Neural progenitor cell (in vitro differentiated cells): Measurements from ENCODE around the gene CDC37L1. TPM values are rescaled to one million over a fixed set of nuclear protein-coding genes. Genes with fewer than 3 reads are reported as not detected.

Source experiments
- DNase-seq: peaks from one replicate; pipeline ENCODE4 v3.0.0-alpha.2; 2016; ENCODE audit warnings: low spot score
- H2AFZ ChIP-seq: fragments of 200-600 bp; sonication (generic); replicated peaks from 2 replicates; pipeline ENCODE4 v1.6.1; 2016; ENCODE audit warnings: antibody characterized with exemption
- H3F3A ChIP-seq: fragments of 200-600 bp; sonication (generic); 2 replicates; pipeline ENCODE4 v1.6.1; 2016; ENCODE audit warnings: antibody characterized with exemption, low read depth
- H3K27ac ChIP-seq: fragments of 200-600 bp; sonication (generic); 2 replicates; pipeline ENCODE4 v1.5.1; 2016; ENCODE audit warnings: mild to moderate bottlenecking
- H3K27me3 ChIP-seq: fragments of 200-600 bp; sonication (generic); 2 replicates; pipeline ENCODE4 v1.6.1; 2016; ENCODE audit warnings: mild to moderate bottlenecking, moderate library complexity
- H3K36me3 ChIP-seq: fragments of 200-600 bp; sonication (generic); 2 replicates; pipeline ENCODE4 v1.5.1; 2016
- H3K4me1 ChIP-seq: fragments of 200-600 bp; sonication (generic); 2 replicates; pipeline ENCODE4 v1.6.1; 2016; ENCODE audit warnings: mixed run types
- H3K4me2 ChIP-seq: fragments of 200-600 bp; sonication (generic); 2 replicates; pipeline ENCODE4 v1.6.1; 2016
- H3K4me3 ChIP-seq: fragments of 200-600 bp; sonication (generic); 2 replicates; pipeline ENCODE4 v1.5.1; 2016
- H3K79me2 ChIP-seq: fragments of 200-600 bp; sonication (generic); 2 replicates; pipeline ENCODE4 v1.6.1; 2016; ENCODE audit warnings: low read depth
- H3K9ac ChIP-seq: fragments of 200-600 bp; sonication (generic); 2 replicates; pipeline ENCODE4 v1.6.1; 2016
- H3K9me3 ChIP-seq: fragments of 200-600 bp; sonication (generic); 2 replicates; pipeline ENCODE4 v1.5.1; 2016; ENCODE audit warnings: low read depth
- H4K20me1 ChIP-seq: fragments of 200-600 bp; sonication (generic); 2 replicates; pipeline ENCODE4 v1.6.1; 2016; ENCODE audit warnings: low read depth
- H3K27ac Mint-ChIP-seq: 3 replicates; pipeline ENCODE4 v1.8.0; 2021; ENCODE audit warnings: mixed read lengths
- H3K27me3 Mint-ChIP-seq: 2 replicates; pipeline ENCODE4 v1.8.0; 2022; ENCODE audit warnings: low read depth, mild to moderate bottlenecking, inconsistent platforms, moderate library complexity, mixed read lengths; ENCODE audit not compliant: insufficient read depth
- H3K36me3 Mint-ChIP-seq: 3 replicates; pipeline ENCODE4 v1.8.0; 2021; ENCODE audit warnings: mixed read lengths
- H3K4me1 Mint-ChIP-seq: 3 replicates; pipeline ENCODE4 v1.8.0; 2021; ENCODE audit warnings: mixed read lengths
- H3K4me3 Mint-ChIP-seq: 3 replicates; pipeline ENCODE4 v1.8.0; 2021; ENCODE audit warnings: mild to moderate bottlenecking, moderate library complexity, mixed read lengths
- H3K9me3 Mint-ChIP-seq: 3 replicates; pipeline ENCODE4 v1.8.0; 2020; ENCODE audit warnings: mixed read lengths
- CTCF ChIP-seq: fragments of 200-600 bp; sonication (generic); IDR thresholded peaks from 2 replicates; pipeline ENCODE4 v1.5.1; 2017; ENCODE audit warnings: antibody characterized with exemption, mild to moderate bottlenecking
- EZH2 ChIP-seq: fragments of 200-600 bp; sonication (generic); IDR thresholded peaks from 2 replicates; pipeline ENCODE4 v1.6.1; 2017; ENCODE audit warnings: antibody characterized with exemption, mild to moderate bottlenecking, moderate library complexity
- EZH2phosphoT487 ChIP-seq: fragments of 200-600 bp; sonication (generic); IDR thresholded peaks from 2 replicates; pipeline ENCODE4 v1.6.1; 2017; ENCODE audit warnings: antibody characterized with exemption
- total RNA-seq: library from RNA; depleted of rRNA; stranded (reverse); fragments of >200 nt; gene quantifications from 2 replicates; pipeline ENCODE4 v1.2.3, GENCODE V29; 2015; ENCODE audit warnings: low replicate concordance

Gene CDC37L1
- total RNA-seq, 1 donor from 2014 or later = 32.1 TPM

GRCh38 chr9:4727593-4727992 lies 48.2 kb downstream of the CDC37L1 start:
- Mint-ChIP-seq H3K4me3 (no peak overlapping the region), H3K36me3 (peaks cover 23% of the 10 kb centered on the region), H3K27me3 (no peaks in the 10 kb centered on the region), H3K9me3 (no peaks in the 10 kb centered on the region), H3K27ac (no peak overlapping the region), H3K4me1 (no peaks in the 10 kb centered on the region)
- H3K4me3 ChIP-seq = no peak overlapping the region
- H3K9me3 ChIP-seq = no peaks in the 10 kb centered on the region
- no peak overlapping the region for H3K4me2 ChIP-seq
- no peaks in the 10 kb centered on the region for H3K27me3 ChIP-seq
- no peak for TF ChIP-seq CTCF
- no peak for TF ChIP-seq EZH2
- TF ChIP-seq EZH2phosphoT487 = no peak
- H3K27ac ChIP-seq = no peak overlapping the region
- no peaks in the 10 kb centered on the region for H3K36me3 ChIP-seq
- no peak for DNase-seq
- H3K79me2 ChIP-seq = peaks cover 18% of the 10 kb centered on the region
- no peak overlapping the region for H3K9ac ChIP-seq
- no peak overlapping the region for H2AFZ ChIP-seq
- no peaks in the 10 kb centered on the region for H3K4me1 ChIP-seq
- H4K20me1 ChIP-seq = peaks cover 4% of the 10 kb centered on the region
- H3F3A ChIP-seq = no peaks in the 10 kb centered on the region

- no peaks in the 10 kb centered on the region for H3K27me3 Mint-ChIP-seq
- Histone ChIP-seq H3K4me2 (no peak overlapping the region), H3K9ac (no peak overlapping the region), H3K4me1 (no peaks in the 10 kb centered on the region), H3K27me3 (no peaks in the 10 kb centered on the region), H3F3A (no peaks in the 10 kb centered on the region), H2AFZ (no peak overlapping the region), H3K79me2 (peaks cover 33% of the 10 kb centered on the region), H3K4me3 (no peak overlapping the region), H4K20me1 (peaks cover 7% of the 10 kb centered on the region), H3K36me3 (no peaks in the 10 kb centered on the region), H3K9me3 (no peaks in the 10 kb centered on the region), H3K27ac (no peak overlapping the region)
- H3K36me3 Mint-ChIP-seq = peaks cover 20% of the 10 kb centered on the region
- no peaks in the 10 kb centered on the region for H3K4me1 Mint-ChIP-seq
- TF ChIP-seq EZH2phosphoT487 = no peak
- TF ChIP-seq EZH2 = no peak
- TF ChIP-seq CTCF = no peak
- no peak for DNase-seq
- no peak overlapping the region for H3K27ac Mint-ChIP-seq
- no peak overlapping the region for H3K4me3 Mint-ChIP-seq
- peaks cover 3% of the 10 kb centered on the region for H3K9me3 Mint-ChIP-seq
Observed at GRCh38 chr9:4732890-4733289, 53.5 kb downstream of the CDC37L1 start.

- no peak overlapping the region for H3K4me3 ChIP-seq
- no peak overlapping the region for H3K27ac ChIP-seq
- Mint-ChIP-seq H3K4me1 (peaks cover 3% of the 10 kb centered on the region), H3K9me3 (peaks cover 3% of the 10 kb centered on the region), H3K27ac (no peak overlapping the region), H3K4me3 (no peak overlapping the region), H3K36me3 (peaks cover 21% of the 10 kb centered on the region), H3K27me3 (no peaks in the 10 kb centered on the region)
- H3K4me1 ChIP-seq = no peaks in the 10 kb centered on the region
- peaks cover 44% of the 10 kb centered on the region for H3K79me2 ChIP-seq
- no peaks in the 10 kb centered on the region for H3K27me3 ChIP-seq
- H3K9ac ChIP-seq = no peak overlapping the region
- H3K9me3 ChIP-seq = no peaks in the 10 kb centered on the region
- no peaks in the 10 kb centered on the region for H3F3A ChIP-seq
- no peak overlapping the region for H3K4me2 ChIP-seq
- H3K36me3 ChIP-seq = no peaks in the 10 kb centered on the region
- no peak overlapping the region for H2AFZ ChIP-seq
- DNase-seq = no peak
- TF ChIP-seq CTCF = no peak
- no peak for TF ChIP-seq EZH2phosphoT487
- TF ChIP-seq EZH2 = no peak
- H4K20me1 ChIP-seq = peaks cover 7% of the 10 kb centered on the region
Observed at GRCh38 chr9:4734150-4734549, 54.8 kb downstream of the CDC37L1 start.
